Osteocyte (in vitro differentiated cells): ENCODE results near the gene SNX22. TPM values are rescaled to one million over a fixed set of nuclear protein-coding genes. Genes with fewer than 3 reads are reported as not detected.

Experiments used
- DNase-seq: peaks from one replicate; pipeline ENCODE4 v3.0.0; 2021; ENCODE audit warnings: mixed read lengths; ENCODE audit not compliant: unreplicated experiment; ENCODE audit errors: extremely low spot score
- H3K27ac Mint-ChIP-seq: one replicate; pipeline ENCODE4 v1.8.0; 2021; ENCODE audit warnings: mild to moderate bottlenecking, mixed read lengths; ENCODE audit not compliant: unreplicated experiment
- H3K27me3 Mint-ChIP-seq: one replicate; pipeline ENCODE4 v1.8.0; 2021; ENCODE audit warnings: mixed read lengths; ENCODE audit not compliant: unreplicated experiment
- H3K36me3 Mint-ChIP-seq: one replicate; pipeline ENCODE4 v1.8.0; 2021; ENCODE audit warnings: mixed read lengths; ENCODE audit not compliant: unreplicated experiment
- H3K4me1 Mint-ChIP-seq: one replicate; pipeline ENCODE4 v1.8.0; 2021; ENCODE audit warnings: mixed read lengths; ENCODE audit not compliant: unreplicated experiment
- H3K4me3 Mint-ChIP-seq: one replicate; pipeline ENCODE4 v1.8.0; 2021; ENCODE audit warnings: mild to moderate bottlenecking, moderate library complexity, mixed read lengths; ENCODE audit not compliant: unreplicated experiment
- H3K9me3 Mint-ChIP-seq: one replicate; pipeline ENCODE4 v1.8.0; 2021; ENCODE audit warnings: mixed read lengths; ENCODE audit not compliant: unreplicated experiment
- CTCF ChIP-seq: fragments of 200-600 bp; sonication (generic); IDR thresholded peaks from 2 replicates; pipeline ENCODE4 v1.5.0; 2021; ENCODE audit warnings: antibody characterized with exemption, mild to moderate bottlenecking, moderate library complexity
- total RNA-seq: library from RNA; stranded (reverse); gene quantifications from 2 replicates; pipeline ENCODE4 v1.2.1, GENCODE V29; 2021

SNX22 gene
- total RNA-seq, 1 donor from 2014 or later: 0.24 TPM

GRCh38 chr15:64152507-64153387, 1.2 kb downstream of the SNX22 start:
- H3K4me3 Mint-ChIP-seq: peak overlapping the region; percentile 42
- no peak for TF ChIP-seq CTCF
- H3K27me3 Mint-ChIP-seq: peaks cover 3% of the 10 kb centered on the region

GRCh38 chr15:64153480-64154367, 2.2 kb downstream of the SNX22 start:
- peaks cover 17% of the 10 kb centered on the region for H3K4me1 Mint-ChIP-seq
- no peaks in the 10 kb centered on the region for H3K9me3 Mint-ChIP-seq
- peaks cover 3% of the 10 kb centered on the region for H3K27me3 Mint-ChIP-seq
- H3K36me3 Mint-ChIP-seq: peaks cover 24% of the 10 kb centered on the region
- H3K4me3 Mint-ChIP-seq: peak overlapping the region; percentile 45
- DNase-seq: peak; percentile 98
- H3K27ac Mint-ChIP-seq: peak overlapping the region; percentile 57
- peak; percentile 96 for TF ChIP-seq CTCF

More at GRCh38 chr15:64152507-64153387, 1.2 kb downstream of the SNX22 start:
- H3K9me3 Mint-ChIP-seq: no peaks in the 10 kb centered on the region
- H3K27ac Mint-ChIP-seq: no peak overlapping the region
- no peak for DNase-seq
- peaks cover 11% of the 10 kb centered on the region for H3K4me1 Mint-ChIP-seq
- peaks cover 14% of the 10 kb centered on the region for H3K36me3 Mint-ChIP-seq

- no peaks in the 10 kb centered on the region for H3K9me3 Mint-ChIP-seq
- H3K27ac Mint-ChIP-seq: no peak overlapping the region
- H3K36me3 Mint-ChIP-seq: peaks cover 33% of the 10 kb centered on the region
- no peak overlapping the region for H3K4me3 Mint-ChIP-seq
- H3K4me1 Mint-ChIP-seq: peaks cover 31% of the 10 kb centered on the region
- no peak for TF ChIP-seq CTCF
- no peak for DNase-seq
- peaks cover 3% of the 10 kb centered on the region for H3K27me3 Mint-ChIP-seq
Observed at GRCh38 chr15:64155802-64156651, 4.5 kb downstream of the SNX22 start.

GRCh38 chr15:64156652-64157331, 5.3 kb downstream of the SNX22 start:
- no peak for TF ChIP-seq CTCF
- Mint-ChIP-seq H3K36me3 (peaks cover 35% of the 10 kb centered on the region), H3K9me3 (no peaks in the 10 kb centered on the region), H3K4me3 (no peak overlapping the region), H3K27ac (no peak overlapping the region), H3K4me1 (peaks cover 35% of the 10 kb centered on the region), H3K27me3 (peaks cover 3% of the 10 kb centered on the region)
- no peak for DNase-seq
